ENCODE data around the gene KRT76.

- TF ChIP-seq EP300 (IDR thresholded peaks at IDR 0.05) = no peak
- TF ChIP-seq, protein P1, sequence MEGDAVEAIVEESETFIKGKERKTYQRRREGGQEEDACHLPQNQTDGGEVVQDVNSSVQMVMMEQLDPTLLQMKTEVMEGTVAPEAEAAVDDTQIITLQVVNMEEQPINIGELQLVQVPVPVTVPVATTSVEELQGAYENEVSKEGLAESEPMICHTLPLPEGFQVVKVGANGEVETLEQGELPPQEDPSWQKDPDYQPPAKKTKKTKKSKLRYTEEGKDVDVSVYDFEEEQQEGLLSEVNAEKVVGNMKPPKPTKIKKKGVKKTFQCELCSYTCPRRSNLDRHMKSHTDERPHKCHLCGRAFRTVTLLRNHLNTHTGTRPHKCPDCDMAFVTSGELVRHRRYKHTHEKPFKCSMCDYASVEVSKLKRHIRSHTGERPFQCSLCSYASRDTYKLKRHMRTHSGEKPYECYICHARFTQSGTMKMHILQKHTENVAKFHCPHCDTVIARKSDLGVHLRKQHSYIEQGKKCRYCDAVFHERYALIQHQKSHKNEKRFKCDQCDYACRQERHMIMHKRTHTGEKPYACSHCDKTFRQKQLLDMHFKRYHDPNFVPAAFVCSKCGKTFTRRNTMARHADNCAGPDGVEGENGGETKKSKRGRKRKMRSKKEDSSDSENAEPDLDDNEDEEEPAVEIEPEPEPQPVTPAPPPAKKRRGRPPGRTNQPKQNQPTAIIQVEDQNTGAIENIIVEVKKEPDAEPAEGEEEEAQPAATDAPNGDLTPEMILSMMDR (IDR thresholded peaks at IDR 0.05) = no peak
Observed at GRCh38 chr12:52805739-52806138, 28.6 kb upstream of the KRT76 start.

All from tibial nerve (tissue), 4 donors.